ENCODE measurements around the gene CDC16. TPM values are rescaled to one million over a fixed set of nuclear protein-coding genes. Genes with fewer than 3 reads are reported as not detected.

CDC16 gene
- total RNA-seq, 4 donors from 2014 or later, result 50.1 to 149 (median 69.7) TPM

GRCh38 chr13:114309086-114309485, 74.4 kb downstream of the CDC16 start:
- H3K4me1 ChIP-seq, result peaks cover 0 to 4% (median 2%) of the 10 kb centered on the region in 4 donors
- H3K36me3 ChIP-seq, result peaks cover 0 to 23% (median 0%) of the 10 kb centered on the region in 3 donors
- TF ChIP-seq, protein P1, sequence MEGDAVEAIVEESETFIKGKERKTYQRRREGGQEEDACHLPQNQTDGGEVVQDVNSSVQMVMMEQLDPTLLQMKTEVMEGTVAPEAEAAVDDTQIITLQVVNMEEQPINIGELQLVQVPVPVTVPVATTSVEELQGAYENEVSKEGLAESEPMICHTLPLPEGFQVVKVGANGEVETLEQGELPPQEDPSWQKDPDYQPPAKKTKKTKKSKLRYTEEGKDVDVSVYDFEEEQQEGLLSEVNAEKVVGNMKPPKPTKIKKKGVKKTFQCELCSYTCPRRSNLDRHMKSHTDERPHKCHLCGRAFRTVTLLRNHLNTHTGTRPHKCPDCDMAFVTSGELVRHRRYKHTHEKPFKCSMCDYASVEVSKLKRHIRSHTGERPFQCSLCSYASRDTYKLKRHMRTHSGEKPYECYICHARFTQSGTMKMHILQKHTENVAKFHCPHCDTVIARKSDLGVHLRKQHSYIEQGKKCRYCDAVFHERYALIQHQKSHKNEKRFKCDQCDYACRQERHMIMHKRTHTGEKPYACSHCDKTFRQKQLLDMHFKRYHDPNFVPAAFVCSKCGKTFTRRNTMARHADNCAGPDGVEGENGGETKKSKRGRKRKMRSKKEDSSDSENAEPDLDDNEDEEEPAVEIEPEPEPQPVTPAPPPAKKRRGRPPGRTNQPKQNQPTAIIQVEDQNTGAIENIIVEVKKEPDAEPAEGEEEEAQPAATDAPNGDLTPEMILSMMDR (IDR thresholded peaks at IDR 0.05), result no peak
- TF ChIP-seq POLR2A (IDR thresholded peaks at IDR 0.05), result no peak
- H3K4me3 ChIP-seq, result no peak overlapping the region
- no peaks in the 10 kb centered on the region for H3K27me3 ChIP-seq
- no peaks in the 10 kb centered on the region for H3K9me3 ChIP-seq
- no peak for DNase-seq
- H3K27ac ChIP-seq, result no peak overlapping the region

- peaks cover 0 to 6% (median 2%) of the 10 kb centered on the region in 4 donors for H3K4me1 ChIP-seq
- H3K27me3 ChIP-seq, result no peaks in the 10 kb centered on the region
- TF ChIP-seq POLR2A (IDR thresholded peaks at IDR 0.05), result no peak
- TF ChIP-seq, protein P1 (IDR thresholded peaks at IDR 0.05), result no peak
- H3K27ac ChIP-seq, result no peak overlapping the region
- no peak for DNase-seq
- H3K9me3 ChIP-seq, result no peaks in the 10 kb centered on the region
- peaks cover 0 to 16% (median 0%) of the 10 kb centered on the region in 3 donors for H3K36me3 ChIP-seq
- H3K4me3 ChIP-seq, result no peak overlapping the region
Observed at GRCh38 chr13:114309806-114310410, 75.2 kb downstream of the CDC16 start.

DNA sequence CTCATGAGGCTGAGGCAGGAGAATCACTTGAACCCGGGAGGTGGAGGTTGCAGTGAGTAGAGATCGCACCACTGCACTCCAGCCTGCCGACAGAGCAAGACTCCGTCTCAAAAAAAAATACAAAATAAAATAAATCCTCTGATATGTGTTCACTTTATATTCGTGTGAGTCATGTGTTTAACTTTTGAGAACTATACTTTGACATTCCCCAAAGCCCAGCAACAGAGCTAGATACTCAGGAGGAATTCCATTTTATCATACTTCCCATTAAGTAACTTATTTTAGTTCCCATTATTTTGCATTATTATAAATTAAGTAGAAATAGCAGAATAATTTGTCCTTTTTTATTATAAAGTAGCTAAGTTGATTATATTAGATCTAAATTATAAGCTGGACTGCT, 76.3 kb downstream of the CDC16 start:
- peaks cover 0 to 12% (median 0%) of the 10 kb centered on the region in 3 donors for H3K36me3 ChIP-seq
- H3K9me3 ChIP-seq, result no peaks in the 10 kb centered on the region
- DNase-seq, result no peak
- no peaks in the 10 kb centered on the region for H3K27me3 ChIP-seq
- no peak overlapping the region for H3K4me3 ChIP-seq
- TF ChIP-seq POLR2A (IDR thresholded peaks at IDR 0.05), result no peak
- TF ChIP-seq, protein P1 (IDR thresholded peaks at IDR 0.05), result no peak
- H3K27ac ChIP-seq, result no peak overlapping the region
- H3K4me1 ChIP-seq, result peaks cover 0 to 16% (median 6%) of the 10 kb centered on the region in 4 donors

DNA sequence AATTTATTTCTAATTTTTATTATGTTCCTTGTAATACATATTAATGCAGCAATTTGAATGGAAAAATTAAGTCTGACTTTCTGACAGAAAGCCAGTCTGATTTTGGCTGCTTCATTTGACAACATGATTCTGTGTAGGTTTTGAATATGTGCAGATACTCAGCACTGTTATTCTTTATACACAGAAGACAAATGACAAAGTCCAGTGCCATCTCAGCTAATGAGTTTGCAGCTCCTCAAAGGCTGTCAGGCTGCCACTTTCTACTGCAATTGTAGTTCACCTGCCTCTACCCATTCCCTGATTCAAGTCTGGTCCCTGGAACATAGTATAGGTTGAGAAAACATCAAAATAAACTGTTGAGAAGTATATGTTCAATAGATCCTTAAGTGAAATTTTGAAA, 76.7 kb downstream of the CDC16 start:
- Histone ChIP-seq H3K36me3 (peaks cover 0 to 8% (median 0%) of the 10 kb centered on the region in 3 donors), H3K4me1 (peaks cover 0 to 21% (median 6%) of the 10 kb centered on the region in 4 donors), H3K4me3 (no peak overlapping the region), H3K27ac (no peak overlapping the region), H3K9me3 (no peaks in the 10 kb centered on the region), H3K27me3 (no peaks in the 10 kb centered on the region)
- DNase-seq, result no peak
- TF ChIP-seq, protein P1 (IDR thresholded peaks at IDR 0.05), result no peak
- TF ChIP-seq POLR2A (IDR thresholded peaks at IDR 0.05), result no peak

DNA sequence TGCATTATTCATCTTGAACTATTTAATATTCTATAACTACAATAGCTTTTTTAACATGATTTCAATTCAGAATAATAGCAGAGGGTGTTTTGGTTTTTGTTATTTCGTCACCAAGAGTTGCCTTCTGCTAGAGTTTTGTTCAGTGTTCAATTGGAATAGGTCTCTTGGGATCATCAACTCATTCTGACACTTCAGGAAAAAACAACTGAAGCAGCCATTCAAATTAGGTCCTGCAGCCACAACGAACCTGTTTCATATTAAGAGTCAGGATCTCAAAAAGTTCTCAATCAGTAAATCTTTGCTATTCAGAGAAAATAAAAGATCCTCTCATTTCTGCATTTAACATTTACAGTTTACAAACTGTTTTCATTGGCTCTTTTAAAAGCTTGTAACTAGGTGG, 77.2 kb downstream of the CDC16 start:
- Histone ChIP-seq H3K27ac (no peak overlapping the region), H3K4me3 (no peak overlapping the region), H3K27me3 (no peaks in the 10 kb centered on the region), H3K36me3 (peaks cover 0 to 2% (median 0%) of the 10 kb centered on the region in 3 donors), H3K4me1 (peaks cover 0 to 24% (median 6%) of the 10 kb centered on the region in 4 donors), H3K9me3 (no peaks in the 10 kb centered on the region)
- TF ChIP-seq, protein P1 (IDR thresholded peaks at IDR 0.05), result no peak
- TF ChIP-seq POLR2A (IDR thresholded peaks at IDR 0.05), result no peak
- DNase-seq, result no peak

All from Peyer's patch (tissue), 4 donors.